ENCODE results near the gene ITGBL1. TPM values are rescaled to one million over a fixed set of nuclear protein-coding genes. Genes with fewer than 3 reads are reported as not detected.

The ITGBL1 gene
- total RNA-seq, 4 donors from 2014 or later: 0.27 to 2.6 (median 0.83) TPM; not detected in 1

GRCh38 chr13:101493541-101493940 lies 41.1 kb downstream of the ITGBL1 start:
- Histone ChIP-seq H3K4me3 (no peak overlapping the region), H3K36me3 (no peaks in the 10 kb centered on the region), H3K27me3 (no peaks in the 10 kb centered on the region), H3K27ac (no peak overlapping the region), H3K9me3 (no peaks in the 10 kb centered on the region), H3K4me1 (no peaks in the 10 kb centered on the region)
- TF ChIP-seq, protein P1, sequence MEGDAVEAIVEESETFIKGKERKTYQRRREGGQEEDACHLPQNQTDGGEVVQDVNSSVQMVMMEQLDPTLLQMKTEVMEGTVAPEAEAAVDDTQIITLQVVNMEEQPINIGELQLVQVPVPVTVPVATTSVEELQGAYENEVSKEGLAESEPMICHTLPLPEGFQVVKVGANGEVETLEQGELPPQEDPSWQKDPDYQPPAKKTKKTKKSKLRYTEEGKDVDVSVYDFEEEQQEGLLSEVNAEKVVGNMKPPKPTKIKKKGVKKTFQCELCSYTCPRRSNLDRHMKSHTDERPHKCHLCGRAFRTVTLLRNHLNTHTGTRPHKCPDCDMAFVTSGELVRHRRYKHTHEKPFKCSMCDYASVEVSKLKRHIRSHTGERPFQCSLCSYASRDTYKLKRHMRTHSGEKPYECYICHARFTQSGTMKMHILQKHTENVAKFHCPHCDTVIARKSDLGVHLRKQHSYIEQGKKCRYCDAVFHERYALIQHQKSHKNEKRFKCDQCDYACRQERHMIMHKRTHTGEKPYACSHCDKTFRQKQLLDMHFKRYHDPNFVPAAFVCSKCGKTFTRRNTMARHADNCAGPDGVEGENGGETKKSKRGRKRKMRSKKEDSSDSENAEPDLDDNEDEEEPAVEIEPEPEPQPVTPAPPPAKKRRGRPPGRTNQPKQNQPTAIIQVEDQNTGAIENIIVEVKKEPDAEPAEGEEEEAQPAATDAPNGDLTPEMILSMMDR (IDR thresholded peaks at IDR 0.05): no peak
- no peak for TF ChIP-seq POLR2A (IDR thresholded peaks at IDR 0.05)
- DNase-seq: no peak

DNA sequence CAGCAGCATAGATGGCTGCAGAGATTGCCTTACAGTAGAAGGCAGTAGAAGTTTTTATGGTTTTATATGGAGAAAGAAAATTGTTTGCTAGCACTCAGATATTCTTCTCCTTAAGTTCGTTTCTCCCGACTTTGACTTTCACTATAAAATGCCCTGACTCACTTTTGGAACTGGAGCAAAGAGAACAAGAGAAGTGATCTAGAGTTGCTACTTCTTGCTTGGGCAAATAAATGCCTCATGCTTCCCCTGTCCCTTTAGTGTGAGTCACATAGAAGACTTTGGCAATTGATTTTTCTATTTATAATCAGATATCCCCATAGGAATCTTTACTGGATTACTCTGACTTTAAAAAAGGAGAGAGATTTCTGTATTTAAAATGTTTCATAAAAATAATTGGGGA lies 46.9 kb downstream of the ITGBL1 start:
- Histone ChIP-seq H3K4me1 (no peaks in the 10 kb centered on the region), H3K4me3 (no peak overlapping the region), H3K27me3 (no peaks in the 10 kb centered on the region), H3K9me3 (no peaks in the 10 kb centered on the region), H3K36me3 (no peaks in the 10 kb centered on the region), H3K27ac (no peak overlapping the region)
- TF ChIP-seq, protein P1 (IDR thresholded peaks at IDR 0.05): no peak
- no peak for TF ChIP-seq POLR2A (IDR thresholded peaks at IDR 0.05)
- no peak for DNase-seq

GRCh38 chr13:101502618-101503017 lies 50.1 kb downstream of the ITGBL1 start:
- TF ChIP-seq, protein P1 (IDR thresholded peaks at IDR 0.05): no peak
- TF ChIP-seq POLR2A (IDR thresholded peaks at IDR 0.05): no peak
- H3K4me1 ChIP-seq: no peaks in the 10 kb centered on the region
- H3K9me3 ChIP-seq: no peaks in the 10 kb centered on the region

GRCh38 chr13:101511161-101511560 lies 58.7 kb downstream of the ITGBL1 start:
- Histone ChIP-seq H3K27me3 (no peaks in the 10 kb centered on the region), H3K9me3 (no peaks in the 10 kb centered on the region), H3K4me3 (no peak overlapping the region), H3K27ac (no peak overlapping the region), H3K36me3 (no peaks in the 10 kb centered on the region), H3K4me1 (no peaks in the 10 kb centered on the region)
- DNase-seq: no peak
- TF ChIP-seq POLR2A (IDR thresholded peaks at IDR 0.05): no peak
- TF ChIP-seq, protein P1 (IDR thresholded peaks at IDR 0.05): no peak

More at GRCh38 chr13:101502618-101503017, 50.1 kb downstream of the ITGBL1 start:
- no peaks in the 10 kb centered on the region for H3K27me3 ChIP-seq
- H3K36me3 ChIP-seq: no peaks in the 10 kb centered on the region
- DNase-seq: no peak
- H3K4me3 ChIP-seq: no peak overlapping the region
- no peak overlapping the region for H3K27ac ChIP-seq

GRCh38 chr13:101511766-101512165 lies 59.3 kb downstream of the ITGBL1 start:
- no peak for DNase-seq
- H3K4me1 ChIP-seq: no peaks in the 10 kb centered on the region
- H3K36me3 ChIP-seq: no peaks in the 10 kb centered on the region
- H3K9me3 ChIP-seq: no peaks in the 10 kb centered on the region
- no peak for TF ChIP-seq POLR2A (IDR thresholded peaks at IDR 0.05)
- TF ChIP-seq, protein P1 (IDR thresholded peaks at IDR 0.05): no peak
- H3K4me3 ChIP-seq: no peak overlapping the region
- H3K27me3 ChIP-seq: no peaks in the 10 kb centered on the region
- no peak overlapping the region for H3K27ac ChIP-seq

- Histone ChIP-seq H3K27me3 (no peaks in the 10 kb centered on the region), H3K9me3 (no peaks in the 10 kb centered on the region), H3K36me3 (no peaks in the 10 kb centered on the region), H3K4me3 (no peak overlapping the region), H3K4me1 (no peaks in the 10 kb centered on the region), H3K27ac (no peak overlapping the region)
- TF ChIP-seq, protein P1 (IDR thresholded peaks at IDR 0.05): no peak
- no peak for TF ChIP-seq POLR2A (IDR thresholded peaks at IDR 0.05)
- DNase-seq: no peak
These were observed 60.2 kb downstream of the ITGBL1 start for GRCh38 chr13:101512650-101513049.

Data from Peyer's patch (tissue), 4 donors.